Parathyroid adenoma (tissue), 2 donors: ENCODE data around the gene NAPA.

ENCODE experiments used
- H2AFZ ChIP-seq: fragments of 300-600 bp; sonication (generic); one replicate; pipeline ENCODE4 v1.7.0; 2017; ENCODE audit warnings: antibody characterized with exemption, mild to moderate bottlenecking
- H3K27ac ChIP-seq: fragments of 300-600 bp; sonication (generic); one replicate; pipeline ENCODE4 v1.7.0; 2017
- H3K27me3 ChIP-seq: fragments of 300-600 bp; sonication (generic); one replicate; pipeline ENCODE4 v1.7.0; 2017; ENCODE audit warnings: low read length; ENCODE audit not compliant: control insufficient read depth, insufficient read depth
- H3K36me3 ChIP-seq: fragments of 300-600 bp; sonication (generic); one replicate; pipeline ENCODE4 v1.7.0; 2017; ENCODE audit warnings: low read length; ENCODE audit not compliant: control insufficient read depth, insufficient read depth
- H3K4me1 ChIP-seq: fragments of 300-600 bp; sonication (generic); one replicate; pipeline ENCODE4 v1.7.0; 2017; ENCODE audit warnings: control low read depth
- H3K4me2 ChIP-seq: fragments of 300-600 bp; sonication (generic); one replicate; pipeline ENCODE4 v1.7.0; 2017; ENCODE audit warnings: low read length
- H3K4me3 ChIP-seq: fragments of 300-600 bp; sonication (generic); one replicate; pipeline ENCODE4 v1.7.0; 2017; ENCODE audit warnings: low read depth, low read length
- H3K79me2 ChIP-seq: fragments of 300-600 bp; sonication (generic); one replicate; pipeline ENCODE4 v1.7.0; 2017; ENCODE audit warnings: control low read depth
- H3K9ac ChIP-seq: fragments of 300-600 bp; sonication (generic); one replicate; pipeline ENCODE4 v1.7.0; 2017; ENCODE audit warnings: mild to moderate bottlenecking
- H3K9me3 ChIP-seq: fragments of 300-600 bp; sonication (generic); one replicate; pipeline ENCODE4 v1.7.0; 2017; ENCODE audit warnings: low read length; ENCODE audit not compliant: control insufficient read depth
- CTCF ChIP-seq: fragments of 300-600 bp; sonication (generic); IDR thresholded peaks from one replicate; pipeline ENCODE4 v1.7.0; 2017; ENCODE audit warnings: antibody characterized with exemption, mild to moderate bottlenecking
- donor health status: primary hyperparathyroidism.

Gene NAPA

DNA sequence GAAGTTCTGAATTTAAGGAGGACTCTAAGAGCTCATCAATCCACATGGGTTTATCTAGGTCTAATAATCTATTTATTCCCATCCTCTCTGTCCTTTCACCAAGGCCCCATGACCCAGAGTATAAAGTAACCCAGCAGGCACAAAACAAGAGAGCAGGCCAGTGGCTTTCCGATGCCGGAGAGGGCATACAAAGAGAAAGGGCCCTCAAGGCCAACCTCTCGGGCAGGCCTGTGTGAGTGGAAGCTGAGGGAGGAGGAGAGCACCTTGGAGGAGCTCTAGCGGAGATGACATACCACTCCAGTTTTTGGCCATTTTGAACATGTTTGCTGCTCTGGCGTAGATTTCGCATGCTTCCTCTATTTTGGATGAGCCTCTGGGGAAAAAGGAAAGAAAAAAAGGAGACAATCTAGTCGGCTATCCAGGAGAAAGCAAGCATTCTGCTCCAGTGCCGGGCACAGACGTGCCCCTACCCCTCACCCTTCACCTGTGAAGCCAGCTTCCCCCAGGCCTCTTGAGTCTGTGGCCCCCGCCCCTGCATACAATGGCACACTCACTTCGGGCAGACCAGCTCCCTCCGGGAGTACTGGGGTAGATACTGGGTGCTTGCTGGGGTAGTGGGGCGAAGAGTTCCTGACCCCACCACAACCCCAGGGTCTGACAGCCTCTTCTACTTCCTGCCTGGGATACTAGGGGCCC lies 11.6 kb downstream of the NAPA start:
- Histone ChIP-seq H3K79me2 (peaks cover 55% of the 10 kb centered on the region), H3K27ac (no peak overlapping the region), H3K4me2 (no peak overlapping the region), H3K27me3 (no peaks in the 10 kb centered on the region), H3K9me3 (no peaks in the 10 kb centered on the region), H2AFZ (no peak overlapping the region), H3K36me3 (no peaks in the 10 kb centered on the region), H3K4me1 (peaks cover 4% of the 10 kb centered on the region), H3K4me3 (no peak overlapping the region), H3K9ac (no peak overlapping the region)
- TF ChIP-seq CTCF = no peak

DNA sequence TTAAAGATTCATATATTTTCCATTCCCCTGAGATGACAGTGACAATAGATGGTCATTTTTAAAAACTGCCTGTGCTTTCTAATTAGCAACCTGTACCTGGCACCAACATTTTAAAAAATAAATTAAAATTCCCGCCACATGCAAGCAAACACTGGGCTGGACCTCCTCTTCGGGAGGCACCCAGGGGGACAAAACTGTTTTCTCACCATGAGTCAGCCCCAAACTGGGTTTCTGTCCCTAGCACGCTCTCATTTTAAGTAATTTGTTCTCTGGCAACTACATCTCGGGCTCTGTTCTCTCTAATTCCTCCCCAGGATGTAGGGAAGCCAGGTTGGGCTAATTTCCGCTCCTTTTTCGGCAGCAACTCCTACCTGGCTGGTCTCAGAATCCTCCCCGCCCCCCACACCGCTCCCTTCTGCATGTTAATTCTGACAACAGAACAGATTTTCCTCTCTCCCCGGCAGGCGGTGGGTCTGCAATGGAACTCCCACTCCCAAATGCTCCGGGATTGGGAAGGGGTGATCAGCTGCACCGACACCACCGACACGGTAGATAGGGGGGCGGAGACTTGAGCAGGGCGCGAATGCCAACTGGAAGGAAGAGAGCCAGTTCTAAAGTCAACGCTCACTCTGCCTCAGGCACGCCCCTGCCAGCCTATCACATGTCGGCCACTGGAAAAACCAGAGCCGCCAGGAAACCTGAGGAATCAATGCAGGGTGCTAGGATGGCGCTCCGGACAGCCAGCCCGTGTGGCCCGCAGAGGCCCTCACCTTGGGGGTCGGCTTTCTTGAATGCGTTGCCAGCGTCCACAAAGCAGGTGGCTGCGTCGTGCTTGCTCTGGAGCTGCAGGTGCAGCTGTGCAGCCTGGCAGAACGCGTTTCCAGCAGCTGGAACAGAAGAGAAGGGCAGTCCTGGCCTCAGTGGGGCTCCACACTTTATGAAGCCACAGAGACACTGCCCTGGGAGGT lies 14.7 kb downstream of the NAPA start:
- Histone ChIP-seq H3K79me2 (peaks cover 30% of the 10 kb centered on the region), H3K27me3 (no peaks in the 10 kb centered on the region), H2AFZ (no peak overlapping the region), H3K4me2 (no peak overlapping the region), H3K27ac (no peak overlapping the region), H3K4me1 (peaks cover under 1% of the 10 kb centered on the region), H3K4me3 (no peak overlapping the region), H3K9me3 (no peaks in the 10 kb centered on the region), H3K9ac (no peak overlapping the region), H3K36me3 (no peaks in the 10 kb centered on the region)
- TF ChIP-seq CTCF = no peak

GRCh38 chr19:47499371-47499770 lies 15.5 kb downstream of the NAPA start:
- no peak overlapping the region for H3K9ac ChIP-seq
- no peak overlapping the region for H3K4me2 ChIP-seq

DNA sequence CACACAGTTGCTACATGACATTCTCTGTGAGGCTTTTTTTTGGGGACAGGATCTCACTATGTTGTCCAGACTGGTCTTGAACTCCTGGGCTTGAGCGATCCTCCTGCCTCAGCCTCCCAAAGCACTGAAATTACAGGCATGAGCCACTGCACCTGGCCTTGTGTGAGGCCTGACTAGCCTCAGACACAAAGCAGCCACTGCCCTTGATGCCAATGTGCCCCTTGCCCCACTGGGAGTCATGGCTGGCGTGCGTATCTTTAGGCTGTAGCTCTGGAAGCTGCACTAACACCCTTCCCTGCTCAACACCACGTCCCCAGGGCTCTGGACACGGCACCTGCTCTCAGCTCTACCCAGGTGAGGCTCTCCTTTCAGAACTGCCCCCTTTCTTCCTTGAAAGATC lies 16.3 kb downstream of the NAPA start:
- Histone ChIP-seq H3K9me3 (no peaks in the 10 kb centered on the region), H3K36me3 (no peaks in the 10 kb centered on the region), H3K4me1 (peaks cover 8% of the 10 kb centered on the region), H2AFZ (no peak overlapping the region), H3K4me2 (no peak overlapping the region), H3K9ac (no peak overlapping the region), H3K4me3 (no peak overlapping the region), H3K27ac (no peak overlapping the region), H3K79me2 (peaks cover 28% of the 10 kb centered on the region), H3K27me3 (no peaks in the 10 kb centered on the region)
- TF ChIP-seq CTCF = no peak

More at GRCh38 chr19:47499371-47499770, 15.5 kb downstream of the NAPA start:
- TF ChIP-seq CTCF = no peak
- Histone ChIP-seq H3K4me1 (peaks cover 5% of the 10 kb centered on the region), H3K27ac (no peak overlapping the region), H2AFZ (no peak overlapping the region), H3K9me3 (no peaks in the 10 kb centered on the region), H3K4me3 (no peak overlapping the region), H3K27me3 (no peaks in the 10 kb centered on the region), H3K79me2 (peaks cover 30% of the 10 kb centered on the region), H3K36me3 (no peaks in the 10 kb centered on the region)
